NB4 (cell line): ENCODE results near the gene AFF3.

Source experiments
- DNase-seq: peaks from one replicate; pipeline ENCODE4 v3.0.0; 2010; ENCODE audit warnings: low read depth
- H3K4me3 ChIP-seq: one replicate; pipeline ENCODE4 v1.5.1; 2011; ENCODE audit warnings: mild to moderate bottlenecking, low read depth, low read length, moderate library complexity
- MYC ChIP-seq: IDR thresholded peaks from 2 replicates; pipeline ENCODE4 v1.6.1; 2011; ENCODE audit warnings: low read depth, low read length
- POLR2A ChIP-seq: IDR thresholded peaks from 2 replicates; pipeline ENCODE4 v1.6.1; 2011; ENCODE audit warnings: mild to moderate bottlenecking; ENCODE audit not compliant: insufficient read length; ENCODE audit errors: extremely low read depth
- TF ChIP-seq, protein P1 (sequence below): IDR thresholded peaks from one replicate; pipeline ENCODE4 v1.5.1; 2012; ENCODE audit warnings: low read depth, low read length
- TF ChIP-seq, protein P2 (sequence below): IDR thresholded peaks from 2 replicates; pipeline ENCODE4 v1.6.1; 2011; ENCODE audit warnings: low read depth, low read length

Gene AFF3

DNA sequence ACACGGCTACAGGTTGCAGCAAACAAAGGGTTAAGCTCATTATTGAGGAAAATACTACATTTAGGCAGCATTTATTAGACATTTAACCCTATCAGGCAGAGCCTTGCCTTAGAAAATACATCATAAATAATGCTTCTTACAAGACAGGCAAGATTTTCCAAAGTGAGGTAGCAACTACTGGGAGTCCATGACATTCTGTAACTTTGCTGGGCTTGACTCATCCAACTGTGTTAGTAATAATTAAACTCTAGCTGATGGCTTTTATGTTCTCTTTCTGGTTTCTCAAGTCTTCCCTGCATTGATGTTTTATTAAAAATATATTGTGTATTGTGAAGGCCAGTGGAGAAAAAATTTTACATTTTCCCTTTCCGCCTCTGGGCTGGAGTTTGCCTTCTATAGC lies 291.3 kb downstream of the AFF3 start:
- TF ChIP-seq POLR2A = no peak
- no peak for TF ChIP-seq MYC
- TF ChIP-seq, protein P1, sequence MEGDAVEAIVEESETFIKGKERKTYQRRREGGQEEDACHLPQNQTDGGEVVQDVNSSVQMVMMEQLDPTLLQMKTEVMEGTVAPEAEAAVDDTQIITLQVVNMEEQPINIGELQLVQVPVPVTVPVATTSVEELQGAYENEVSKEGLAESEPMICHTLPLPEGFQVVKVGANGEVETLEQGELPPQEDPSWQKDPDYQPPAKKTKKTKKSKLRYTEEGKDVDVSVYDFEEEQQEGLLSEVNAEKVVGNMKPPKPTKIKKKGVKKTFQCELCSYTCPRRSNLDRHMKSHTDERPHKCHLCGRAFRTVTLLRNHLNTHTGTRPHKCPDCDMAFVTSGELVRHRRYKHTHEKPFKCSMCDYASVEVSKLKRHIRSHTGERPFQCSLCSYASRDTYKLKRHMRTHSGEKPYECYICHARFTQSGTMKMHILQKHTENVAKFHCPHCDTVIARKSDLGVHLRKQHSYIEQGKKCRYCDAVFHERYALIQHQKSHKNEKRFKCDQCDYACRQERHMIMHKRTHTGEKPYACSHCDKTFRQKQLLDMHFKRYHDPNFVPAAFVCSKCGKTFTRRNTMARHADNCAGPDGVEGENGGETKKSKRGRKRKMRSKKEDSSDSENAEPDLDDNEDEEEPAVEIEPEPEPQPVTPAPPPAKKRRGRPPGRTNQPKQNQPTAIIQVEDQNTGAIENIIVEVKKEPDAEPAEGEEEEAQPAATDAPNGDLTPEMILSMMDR = no peak
- TF ChIP-seq, protein P2, sequence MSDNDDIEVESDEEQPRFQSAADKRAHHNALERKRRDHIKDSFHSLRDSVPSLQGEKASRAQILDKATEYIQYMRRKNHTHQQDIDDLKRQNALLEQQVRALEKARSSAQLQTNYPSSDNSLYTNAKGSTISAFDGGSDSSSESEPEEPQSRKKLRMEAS = no peak
- H3K4me3 ChIP-seq = no peak overlapping the region
- DNase-seq = no peak

DNA sequence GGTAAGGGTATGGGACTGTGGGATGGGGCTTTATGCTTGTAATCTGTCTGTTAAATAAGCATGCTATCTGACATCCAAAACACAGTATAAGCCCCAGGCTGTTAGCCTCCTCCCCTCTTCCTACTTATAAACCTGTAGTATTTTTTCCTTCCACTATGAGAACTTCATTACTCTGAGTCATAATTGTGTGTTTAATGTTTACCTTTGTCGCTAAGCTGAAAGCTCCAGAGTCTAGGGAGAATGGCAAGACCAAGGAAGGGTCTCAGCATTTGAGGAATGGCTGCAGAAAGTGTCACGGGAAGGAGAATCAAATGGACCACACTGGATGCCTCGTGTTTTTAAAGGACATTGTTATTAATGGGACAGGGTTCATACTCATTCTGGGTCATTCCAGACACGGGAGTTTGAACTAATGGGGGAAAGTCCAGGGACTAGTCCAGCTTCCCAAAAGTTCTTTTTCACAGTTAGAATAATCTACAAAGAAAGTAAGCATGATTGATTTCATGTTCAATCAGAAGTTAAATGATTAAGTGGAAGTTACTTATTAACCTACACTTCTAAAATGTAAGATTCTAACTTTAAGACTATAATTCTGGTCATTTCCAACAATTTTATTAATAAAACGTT lies 292.2 kb downstream of the AFF3 start:
- TF ChIP-seq, protein P2 = no peak
- TF ChIP-seq POLR2A (no peak), MYC (no peak)
- TF ChIP-seq, protein P1 = no peak
- no peak overlapping the region for H3K4me3 ChIP-seq
- DNase-seq = no peak

DNA sequence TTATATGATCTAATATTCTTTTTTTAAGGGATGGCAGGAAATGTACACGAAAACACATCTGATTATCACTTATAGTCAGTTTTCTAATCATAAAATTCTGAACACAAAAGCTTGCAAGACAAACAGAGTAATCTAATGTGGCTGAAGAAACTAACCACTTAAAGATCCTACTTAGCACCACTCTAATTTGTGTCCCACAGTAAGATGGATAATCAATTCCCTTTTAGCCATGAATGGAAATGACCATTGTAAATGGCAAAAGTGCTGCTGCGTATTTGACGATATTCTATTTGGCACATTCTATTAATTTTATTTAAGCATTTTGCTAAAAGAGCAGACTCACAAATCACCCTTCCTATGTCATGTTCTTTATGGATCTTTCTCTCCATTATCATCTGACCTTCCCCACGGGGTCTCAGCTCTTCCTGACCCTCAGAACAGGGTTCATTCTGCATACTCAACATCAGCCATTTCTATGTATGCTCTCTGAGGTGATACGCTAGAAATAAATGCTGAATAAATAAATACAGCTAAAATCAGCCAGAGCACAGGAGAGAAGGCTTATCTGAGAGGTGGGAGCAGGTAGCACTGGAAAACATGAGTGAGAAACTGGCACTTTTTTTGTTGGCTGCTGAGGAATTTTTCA lies 295.8 kb downstream of the AFF3 start:
- TF ChIP-seq, protein P2 = no peak
- TF ChIP-seq MYC (no peak), POLR2A (no peak)
- no peak for DNase-seq
- no peak overlapping the region for H3K4me3 ChIP-seq

DNA sequence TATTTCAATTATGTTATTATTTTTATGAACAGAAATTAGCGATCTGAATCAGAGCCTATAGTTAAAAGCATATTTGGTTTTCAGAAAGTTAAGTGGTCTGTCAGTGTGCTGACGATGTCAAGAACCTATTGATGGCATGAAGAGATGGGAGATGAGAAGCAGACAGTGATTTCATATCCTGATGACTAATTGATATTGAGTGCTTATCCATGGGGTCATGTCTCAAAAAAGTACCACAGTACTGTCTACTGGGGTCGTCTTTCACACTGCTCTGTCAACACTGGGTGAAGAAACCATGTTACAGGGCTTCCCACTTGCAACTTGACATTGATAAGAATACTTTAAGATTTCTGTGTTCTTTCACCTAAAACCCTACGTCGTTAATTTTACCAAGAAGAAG lies 297.1 kb downstream of the AFF3 start:
- TF ChIP-seq MYC (no peak), POLR2A (no peak)
- TF ChIP-seq, protein P2 = no peak
- TF ChIP-seq, protein P1 = no peak
- no peak overlapping the region for H3K4me3 ChIP-seq
- DNase-seq = no peak

DNA sequence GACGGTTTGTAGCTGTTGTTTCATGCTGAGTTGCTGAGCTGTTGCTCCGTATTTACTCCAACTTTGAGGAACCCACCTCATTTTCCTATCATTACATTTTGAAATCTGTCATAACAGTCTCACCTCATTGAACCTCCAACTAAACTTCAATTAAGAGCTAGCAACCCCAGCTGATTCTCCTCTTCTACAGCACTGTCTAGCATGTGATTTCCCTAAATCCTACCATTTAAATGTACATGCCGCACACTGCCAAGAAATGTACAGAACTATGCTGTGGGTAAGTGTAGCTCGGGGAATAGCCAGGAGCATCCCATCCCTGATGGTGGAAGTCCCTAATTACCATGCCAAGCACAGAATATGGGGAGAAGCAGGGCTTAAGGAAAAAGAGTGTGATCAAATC lies 299.9 kb downstream of the AFF3 start:
- H3K4me3 ChIP-seq = no peak overlapping the region
- TF ChIP-seq POLR2A = no peak
- TF ChIP-seq, protein P2 = no peak
- TF ChIP-seq, protein P1 = no peak
- TF ChIP-seq MYC = no peak
- no peak for DNase-seq

DNA sequence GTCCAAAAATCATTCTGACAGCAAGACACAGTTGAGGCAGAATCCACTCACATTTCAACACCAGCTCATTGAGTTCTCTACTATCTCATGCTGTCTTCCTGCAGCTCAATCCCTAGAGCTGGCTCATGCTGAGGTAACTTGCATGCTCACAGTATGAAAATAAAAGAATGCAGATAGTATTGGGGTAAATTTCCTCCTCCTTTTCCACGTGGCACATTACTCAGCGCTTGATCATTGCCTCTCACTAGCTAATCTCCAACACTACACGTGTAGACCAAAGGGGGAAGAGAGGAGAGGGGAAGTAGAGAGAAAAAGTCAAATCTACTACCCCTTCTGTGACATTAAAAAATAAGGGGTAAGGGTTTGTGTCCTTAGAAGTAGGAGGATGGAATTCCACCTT lies 300.6 kb downstream of the AFF3 start:
- TF ChIP-seq MYC (no peak), POLR2A (no peak)
- TF ChIP-seq, protein P2 = no peak
- TF ChIP-seq, protein P1 = no peak
- DNase-seq = no peak
- no peak overlapping the region for H3K4me3 ChIP-seq
